Ishikawa (cell line): Measurements from ENCODE around the gene MERTK.

ENCODE experiments used
- CREB1 ChIP-seq: IDR thresholded peaks from 2 replicates; pipeline ENCODE4 v1.6.1; 2012; ENCODE audit warnings: low read depth
- EP300 ChIP-seq: IDR thresholded peaks from 2 replicates; pipeline ENCODE4 v1.6.1; 2012; ENCODE audit warnings: borderline replicate concordance
- FOXM1 ChIP-seq: IDR thresholded peaks from 2 replicates; pipeline ENCODE4 v1.6.1; 2012; ENCODE audit warnings: low read depth, borderline replicate concordance
- RAD21 ChIP-seq: IDR thresholded peaks from 2 replicates; pipeline ENCODE4 v1.6.1; 2012; ENCODE audit warnings: low read depth
- REST ChIP-seq: IDR thresholded peaks from 2 replicates; pipeline ENCODE4 v1.6.1; 2012; ENCODE audit warnings: low read depth, mild to moderate bottlenecking
- TAF1 ChIP-seq: IDR thresholded peaks from 2 replicates; pipeline ENCODE4 v1.6.1; 2012; ENCODE audit warnings: low read depth, mild to moderate bottlenecking
- TCF12 ChIP-seq: IDR thresholded peaks from 2 replicates; pipeline ENCODE4 v1.6.1; 2012; ENCODE audit warnings: low read depth
- YY1 ChIP-seq: IDR thresholded peaks from 2 replicates; pipeline ENCODE4 v1.6.1; 2012; ENCODE audit warnings: low read depth
- TF ChIP-seq, protein P1 (sequence below): IDR thresholded peaks from 2 replicates; pipeline ENCODE4 v1.6.1; 2012

GRCh38 chr2:111896576-111896975, 1.8 kb upstream of the MERTK start:
- TF ChIP-seq FOXM1 (no peak), TCF12 (no peak), TAF1 (no peak), RAD21 (no peak), CREB1 (no peak), EP300 (no peak), REST (no peak), YY1 (no peak)
- TF ChIP-seq, protein P1, sequence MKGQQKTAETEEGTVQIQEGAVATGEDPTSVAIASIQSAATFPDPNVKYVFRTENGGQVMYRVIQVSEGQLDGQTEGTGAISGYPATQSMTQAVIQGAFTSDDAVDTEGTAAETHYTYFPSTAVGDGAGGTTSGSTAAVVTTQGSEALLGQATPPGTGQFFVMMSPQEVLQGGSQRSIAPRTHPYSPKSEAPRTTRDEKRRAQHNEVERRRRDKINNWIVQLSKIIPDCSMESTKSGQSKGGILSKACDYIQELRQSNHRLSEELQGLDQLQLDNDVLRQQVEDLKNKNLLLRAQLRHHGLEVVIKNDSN, result no peak
